ENCODE measurements around the gene PDC. TPM values are rescaled to one million over a fixed set of nuclear protein-coding genes. Genes with fewer than 3 reads are reported as not detected.

Gene PDC
- polyA plus RNA-seq, 1 donor (not counting 4 experiments of a cell fraction or from before 2014, with no cell fraction given), result not detected

Other genes with a start within 250 kb of the PDC start
- gene PRG4, start 164.8 kb downstream of the PDC start, polyA plus RNA-seq, result 0.04 to 0.05 TPM in 2 of 3 replicates, not detected in the other
- gene TPR, start 85.9 kb downstream of the PDC start, polyA plus RNA-seq, result 41.4 to 50.9 TPM (median 46.8 TPM) in 3 replicates
- gene ODR4, start 85.3 kb downstream of the PDC start, polyA plus RNA-seq, result 10.7 to 20.0 TPM (median 15.0 TPM) in 3 replicates
- gene PTGS2, start 219.3 kb upstream of the PDC start, polyA plus RNA-seq, result 36.9 to 222 TPM (median 117 TPM) in 3 replicates

All from keratinocyte (primary cell).